ENCODE measurements around the gene NHLRC4.
"Not testable (repeated sequence)": the region's sequence is repeated elsewhere in the genome, so short reads cannot be mapped to it uniquely, and the experiment has no call there.

The NHLRC4 gene

DNA sequence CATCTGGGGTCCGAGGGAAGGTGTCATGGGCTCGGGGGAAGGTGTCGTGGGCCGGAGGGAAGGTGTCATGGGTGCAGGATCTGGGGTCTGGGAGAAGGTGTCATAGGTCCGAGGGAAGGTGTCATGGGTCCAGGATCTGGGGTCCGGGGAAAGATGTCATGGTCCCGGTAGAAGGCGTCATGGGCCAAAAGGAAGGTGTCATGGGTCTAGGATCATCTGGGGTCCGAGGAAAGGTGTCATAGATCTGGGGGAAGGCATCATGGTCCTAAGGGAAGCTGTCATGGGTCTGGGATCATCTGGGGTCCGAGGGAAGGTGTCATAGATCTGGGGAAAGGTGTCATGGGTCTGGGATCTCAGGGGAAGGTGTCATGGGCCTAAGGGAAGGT, 24.0 kb downstream of the NHLRC4 start:
- H3K9me3 Mint-ChIP-seq: no peaks in the 10 kb centered on the region
- H3K27ac Mint-ChIP-seq: peak overlapping the region; percentile 48
- H3K27me3 Mint-ChIP-seq: peaks cover 4% of the 10 kb centered on the region
- peak overlapping the region; percentile 82 for H3K4me3 Mint-ChIP-seq
- ATAC-seq: no peak
- H3K4me1 Mint-ChIP-seq: peaks cover 67% of the 10 kb centered on the region
- H3K36me3 Mint-ChIP-seq: peaks cover 1% of the 10 kb centered on the region

DNA sequence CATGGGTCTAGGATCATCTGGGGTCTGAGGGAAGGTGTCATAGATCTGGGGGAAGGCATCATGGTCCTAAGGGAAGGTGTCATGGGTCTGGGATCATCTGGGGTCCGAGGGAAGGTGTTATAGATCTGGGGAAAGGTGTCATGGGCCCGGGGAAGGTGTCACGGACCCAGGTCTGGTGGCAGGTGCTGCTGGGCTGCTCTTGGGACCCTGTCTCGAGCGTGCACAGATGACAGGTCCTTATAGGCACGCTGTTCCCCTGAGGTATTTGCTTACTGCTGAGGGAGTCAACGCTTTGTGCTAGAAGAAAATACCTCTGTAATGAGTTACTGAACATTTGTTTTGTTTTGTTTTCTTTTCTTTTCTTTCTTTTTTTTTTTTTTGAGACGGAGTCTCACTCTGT, 24.4 kb downstream of the NHLRC4 start:
- peaks cover 5% of the 10 kb centered on the region for H3K36me3 Mint-ChIP-seq
- peaks cover under 1% of the 10 kb centered on the region for H3K27me3 Mint-ChIP-seq
- no peaks in the 10 kb centered on the region for H3K9me3 Mint-ChIP-seq
- peak overlapping the region; percentile 82 for H3K4me3 Mint-ChIP-seq
- H3K4me1 Mint-ChIP-seq: peaks cover 68% of the 10 kb centered on the region
- peak overlapping the region; percentile 48 for H3K27ac Mint-ChIP-seq
- no peak for ATAC-seq

DNA sequence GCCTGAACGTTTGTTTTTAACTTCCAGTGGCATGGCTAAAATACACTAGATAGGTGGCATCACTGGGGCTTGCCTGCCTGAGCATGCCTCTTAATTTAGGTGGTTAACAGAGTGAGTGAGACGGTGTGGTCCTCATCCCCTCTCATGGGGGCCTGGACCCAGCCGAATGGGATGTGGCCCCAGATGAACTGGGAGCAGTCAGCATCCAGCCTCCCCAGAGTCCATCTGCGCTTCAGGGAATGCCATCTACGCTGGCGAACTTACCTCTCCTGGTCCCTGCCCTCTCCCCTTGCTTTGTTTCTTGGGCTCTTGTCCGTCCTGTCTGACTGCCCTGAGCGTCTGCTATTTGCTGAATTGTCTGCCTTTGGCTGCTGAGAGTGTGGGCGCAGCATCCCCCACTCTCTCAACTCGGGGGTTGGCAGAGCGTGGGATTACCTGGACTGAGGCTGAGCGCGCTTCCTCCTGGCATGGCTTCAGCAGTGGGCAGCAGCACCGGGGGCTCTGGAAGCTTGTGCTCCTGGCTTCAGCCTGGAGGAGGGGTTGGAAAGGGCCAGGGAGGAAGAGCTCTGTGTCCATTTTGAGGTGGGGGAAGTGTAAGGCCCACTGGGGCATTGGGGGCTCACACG, 25.2 kb downstream of the NHLRC4 start:
- no peak for ATAC-seq
- H3K36me3 Mint-ChIP-seq: peaks cover 13% of the 10 kb centered on the region
- peaks cover 67% of the 10 kb centered on the region for H3K4me1 Mint-ChIP-seq
- no peaks in the 10 kb centered on the region for H3K9me3 Mint-ChIP-seq
- no peak overlapping the region for H3K27ac Mint-ChIP-seq
- no peaks in the 10 kb centered on the region for H3K27me3 Mint-ChIP-seq
- peak overlapping the region; percentile 82 for H3K4me3 Mint-ChIP-seq

DNA sequence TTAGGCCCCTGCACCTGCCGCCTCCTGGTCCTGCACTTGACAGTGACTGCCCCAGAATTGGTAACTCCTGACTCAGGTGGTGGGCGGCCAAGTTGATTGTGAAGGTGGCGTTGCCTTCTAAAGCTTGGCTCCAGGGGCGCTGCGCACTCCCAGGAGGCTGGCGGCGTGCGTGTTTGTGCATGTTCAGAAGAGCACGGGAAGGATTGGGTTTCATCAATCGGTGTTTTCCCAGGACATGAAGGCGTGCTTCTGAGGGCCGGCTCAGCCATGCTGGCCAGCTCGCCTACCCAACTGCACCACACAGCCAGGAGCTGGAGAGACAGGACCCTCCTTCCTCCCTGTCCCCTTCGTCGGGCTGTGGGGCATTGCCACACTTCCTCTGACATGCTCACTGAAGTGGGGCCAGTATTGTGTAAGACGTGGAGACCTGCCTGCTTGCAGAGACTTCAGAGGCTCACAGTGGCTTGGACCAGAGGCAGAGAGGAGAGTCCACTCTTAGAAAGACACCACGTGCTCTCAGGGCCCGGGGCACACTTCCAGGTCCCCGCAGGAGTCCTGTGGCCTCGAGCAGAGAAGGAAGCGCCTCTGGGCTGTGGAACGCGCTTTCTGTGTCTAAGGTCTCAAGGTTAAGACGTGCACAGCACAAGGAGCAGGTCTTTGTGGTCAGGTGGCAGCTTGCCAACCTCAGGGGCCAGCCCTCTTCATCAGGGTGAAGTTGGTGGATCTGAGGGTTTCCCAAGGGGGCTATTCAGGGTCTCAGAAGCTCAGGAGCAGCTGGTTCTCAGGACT, 25.9 kb downstream of the NHLRC4 start:
- Mint-ChIP-seq H3K27ac (peak overlapping the region; percentile 76), H3K9me3 (no peaks in the 10 kb centered on the region), H3K36me3 (peaks cover 14% of the 10 kb centered on the region), H3K4me3 (no peak overlapping the region), H3K27me3 (no peaks in the 10 kb centered on the region), H3K4me1 (peaks cover 62% of the 10 kb centered on the region)
- ATAC-seq: no peak

- ATAC-seq: no peak
- Mint-ChIP-seq H3K4me1 (peaks cover 58% of the 10 kb centered on the region), H3K9me3 (no peaks in the 10 kb centered on the region), H3K27me3 (no peaks in the 10 kb centered on the region), H3K27ac (peak overlapping the region; percentile 76), H3K4me3 (peak overlapping the region; percentile 45), H3K36me3 (peaks cover 14% of the 10 kb centered on the region)
These were observed 26.6 kb downstream of the NHLRC4 start for GRCh38 chr16:593406-593805.

DNA sequence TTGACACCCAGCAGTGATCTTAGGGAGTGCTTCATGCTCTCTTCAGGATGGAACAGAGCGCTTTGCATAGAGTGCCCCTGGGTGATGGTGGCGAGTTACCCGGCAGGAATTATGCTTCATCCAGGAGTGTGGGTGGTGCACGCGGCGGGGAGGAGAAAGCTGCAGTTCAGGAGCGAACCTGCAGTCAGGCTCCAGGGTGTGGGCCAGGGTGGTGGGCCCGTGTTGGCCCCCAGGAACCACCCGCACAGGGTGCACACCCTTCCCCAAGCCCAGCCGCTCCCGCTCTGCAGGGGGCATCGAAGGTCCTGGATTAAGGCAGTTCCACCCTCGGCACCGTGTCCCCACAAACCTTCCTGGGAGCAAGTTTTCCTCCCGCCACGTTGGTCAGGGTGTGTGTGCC, 27.0 kb downstream of the NHLRC4 start:
- Mint-ChIP-seq H3K36me3 (peaks cover 14% of the 10 kb centered on the region), H3K27me3 (no peaks in the 10 kb centered on the region), H3K27ac (peak overlapping the region; percentile 76), H3K9me3 (no peaks in the 10 kb centered on the region), H3K4me3 (peak overlapping the region; percentile 45), H3K4me1 (peaks cover 55% of the 10 kb centered on the region)
- no peak for ATAC-seq

- Mint-ChIP-seq H3K4me1 (peaks cover 55% of the 10 kb centered on the region), H3K36me3 (peaks cover 14% of the 10 kb centered on the region), H3K27me3 (no peaks in the 10 kb centered on the region), H3K9me3 (no peaks in the 10 kb centered on the region), H3K27ac (no peak overlapping the region), H3K4me3 (no peak overlapping the region)
- no peak for ATAC-seq
These were observed 28.3 kb downstream of the NHLRC4 start for GRCh38 chr16:595094-595528.

DNA sequence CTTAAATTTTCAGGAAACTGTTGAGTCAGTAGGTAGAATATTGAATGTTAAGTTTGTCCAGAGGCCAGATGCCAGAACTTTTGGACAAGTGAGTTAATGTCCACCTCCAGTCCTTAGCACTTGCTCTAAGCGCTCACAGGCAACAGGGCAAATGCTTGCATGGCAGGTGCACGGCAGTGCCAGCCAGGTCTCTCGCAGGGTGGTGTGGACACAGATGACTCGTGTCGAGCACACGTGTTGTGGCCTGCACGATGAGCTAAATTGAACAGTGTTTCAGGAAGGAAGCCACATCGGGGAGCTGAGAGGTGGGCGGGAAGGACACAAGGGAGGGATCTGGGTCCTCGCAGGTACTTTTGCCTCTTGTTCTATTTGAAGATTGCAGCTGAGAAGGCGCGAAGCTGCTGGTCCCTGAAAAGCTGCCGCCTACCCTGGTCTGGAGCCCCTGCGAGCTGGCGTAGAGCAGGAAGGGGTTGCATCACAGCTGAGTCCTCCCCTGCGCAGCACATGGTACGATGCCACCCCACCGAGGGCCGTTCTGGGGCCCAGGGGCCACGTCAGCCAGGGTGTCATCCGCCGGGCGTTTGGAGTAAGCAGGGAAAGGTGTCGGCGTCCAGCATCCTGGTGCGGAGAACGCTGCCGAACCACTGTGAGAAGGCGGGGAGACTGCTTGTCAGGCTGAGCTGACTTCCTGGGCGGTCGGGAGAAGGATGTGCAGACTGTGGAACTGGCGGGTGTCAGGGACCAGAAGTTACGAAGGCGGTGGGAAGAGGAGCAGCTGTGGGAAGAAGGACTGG, 29.3 kb downstream of the NHLRC4 start:
- Mint-ChIP-seq H3K36me3 (peaks cover 14% of the 10 kb centered on the region), H3K27ac (peak overlapping the region; percentile 1), H3K4me1 (peaks cover 47% of the 10 kb centered on the region), H3K27me3 (no peaks in the 10 kb centered on the region), H3K4me3 (no peak overlapping the region), H3K9me3 (no peaks in the 10 kb centered on the region)
- no peak for ATAC-seq

GRCh38 chr16:596736-597060, 29.9 kb downstream of the NHLRC4 start:
- peaks cover 14% of the 10 kb centered on the region for H3K36me3 Mint-ChIP-seq
- peaks cover 42% of the 10 kb centered on the region for H3K4me1 Mint-ChIP-seq
- peak overlapping the region; percentile 1 for H3K27ac Mint-ChIP-seq
- no peaks in the 10 kb centered on the region for H3K27me3 Mint-ChIP-seq
- ATAC-seq: no peak
- no peaks in the 10 kb centered on the region for H3K9me3 Mint-ChIP-seq
- no peak overlapping the region for H3K4me3 Mint-ChIP-seq

DNA sequence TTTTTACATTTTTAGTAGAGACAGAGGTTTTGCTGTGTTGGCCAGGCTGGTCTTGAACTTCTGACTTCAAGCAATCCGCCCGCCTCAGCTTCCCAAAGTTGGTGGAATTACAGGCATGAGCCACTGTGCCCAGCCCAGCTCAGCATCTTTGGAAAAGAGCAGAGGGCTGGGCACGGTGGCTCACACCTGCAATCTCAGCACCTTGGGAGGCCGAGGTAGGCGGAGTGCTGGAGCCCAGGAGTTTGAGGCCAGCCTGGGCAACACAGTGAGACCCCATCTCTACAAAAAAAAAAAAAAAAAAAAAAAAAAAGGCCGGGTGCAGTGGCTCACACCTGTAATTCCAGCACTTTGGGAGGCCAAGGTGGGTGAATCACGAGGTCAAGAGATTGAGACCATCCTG, 30.9 kb downstream of the NHLRC4 start:
- peaks cover 14% of the 10 kb centered on the region for H3K36me3 Mint-ChIP-seq

DNA sequence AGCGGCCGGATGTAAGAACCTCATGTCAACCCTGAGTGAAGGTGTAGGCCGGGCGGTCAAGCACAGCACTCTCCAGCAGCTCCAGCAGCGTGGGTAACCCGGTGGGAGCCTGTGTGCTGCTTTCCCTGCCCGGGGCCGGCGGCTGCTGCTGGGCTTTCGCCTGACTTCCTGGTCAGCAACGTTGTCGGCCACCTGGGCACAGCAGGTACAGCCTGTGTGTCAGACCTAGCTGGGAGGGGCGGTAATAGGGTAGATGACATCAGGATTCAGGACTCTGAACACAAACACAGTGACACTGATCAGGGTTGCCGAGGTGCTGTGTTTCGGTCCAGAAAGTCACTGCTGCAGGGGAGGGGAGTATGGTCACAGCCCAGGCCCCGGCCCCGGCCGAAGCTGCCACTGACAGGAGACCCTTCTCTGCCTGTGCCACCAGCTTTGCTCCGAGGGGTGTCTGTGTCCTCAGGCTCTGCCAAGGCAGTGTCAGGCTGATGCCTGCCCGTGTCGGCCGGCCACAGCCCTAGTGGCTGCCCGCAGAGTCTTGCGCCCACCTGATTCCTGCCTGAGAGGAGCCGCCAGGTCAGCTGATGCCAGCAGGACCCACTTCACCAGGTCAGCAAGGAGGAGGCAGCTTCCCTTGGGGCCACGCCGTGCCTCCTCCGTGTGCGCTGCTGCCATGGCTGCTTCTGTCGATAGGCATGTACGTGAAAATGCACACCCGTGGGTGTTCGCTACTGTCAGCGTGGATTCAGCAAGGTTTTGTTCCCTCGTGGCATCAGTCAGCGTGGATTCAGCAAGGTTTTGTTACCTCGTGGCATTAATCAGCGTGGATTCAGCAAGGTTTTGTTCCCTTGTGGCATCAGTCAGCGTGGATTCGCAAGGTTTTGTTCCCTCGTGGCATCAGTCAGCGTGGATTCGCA, 32.3 kb downstream of the NHLRC4 start:
- no peak for ATAC-seq
- H3K4me1 Mint-ChIP-seq: peaks cover 34% of the 10 kb centered on the region
- H3K9me3 Mint-ChIP-seq: no peaks in the 10 kb centered on the region
- no peak overlapping the region for H3K27ac Mint-ChIP-seq
- H3K4me3 Mint-ChIP-seq: no peak overlapping the region
- no peaks in the 10 kb centered on the region for H3K27me3 Mint-ChIP-seq
- peaks cover 20% of the 10 kb centered on the region for H3K36me3 Mint-ChIP-seq

More for the DNA sequence above, 30.9 kb downstream of the NHLRC4 start:
- H3K27ac Mint-ChIP-seq, H3K27me3 Mint-ChIP-seq, ATAC-seq, H3K9me3 Mint-ChIP-seq, H3K4me3 Mint-ChIP-seq: not testable (repeated sequence)
- peaks cover 35% of the 10 kb centered on the region for H3K4me1 Mint-ChIP-seq

GRCh38 chr16:600781-601180, 34.0 kb downstream of the NHLRC4 start:
- H3K36me3 Mint-ChIP-seq: peaks cover 25% of the 10 kb centered on the region
- no peak overlapping the region for H3K4me3 Mint-ChIP-seq
- H3K4me1 Mint-ChIP-seq: peaks cover 21% of the 10 kb centered on the region
- no peak overlapping the region for H3K27ac Mint-ChIP-seq
- peaks cover 3% of the 10 kb centered on the region for H3K9me3 Mint-ChIP-seq
- no peaks in the 10 kb centered on the region for H3K27me3 Mint-ChIP-seq
- no peak for ATAC-seq

DNA sequence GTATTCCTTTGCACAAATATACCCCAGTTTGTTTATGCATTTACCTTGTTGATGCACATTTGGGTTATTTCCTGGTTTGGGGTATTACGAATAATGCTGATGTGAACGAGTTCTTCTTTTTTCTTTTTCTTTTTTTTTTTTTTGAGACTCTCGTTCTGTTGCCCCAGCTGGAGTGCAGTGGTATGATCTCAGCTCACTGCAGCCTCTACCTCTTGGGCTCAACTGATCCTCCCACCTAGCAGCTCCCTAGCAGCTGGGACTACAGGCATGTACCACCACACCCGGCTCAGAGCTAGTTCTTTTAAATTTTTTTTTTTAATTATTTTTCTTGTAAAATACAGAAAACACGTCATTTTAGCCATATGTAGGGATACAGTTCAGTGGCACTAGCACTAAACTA, 37.1 kb downstream of the NHLRC4 start:
- H3K9me3 Mint-ChIP-seq: peaks cover 3% of the 10 kb centered on the region
- peaks cover 19% of the 10 kb centered on the region for H3K4me1 Mint-ChIP-seq
- no peaks in the 10 kb centered on the region for H3K27me3 Mint-ChIP-seq
- H3K36me3 Mint-ChIP-seq: peaks cover 12% of the 10 kb centered on the region
- no peak for ATAC-seq
- H3K4me3 Mint-ChIP-seq: no peak overlapping the region
- no peak overlapping the region for H3K27ac Mint-ChIP-seq

GRCh38 chr16:606656-607307, 40.0 kb downstream of the NHLRC4 start:
- H3K27ac Mint-ChIP-seq: no peak overlapping the region
- H3K4me1 Mint-ChIP-seq: peaks cover 40% of the 10 kb centered on the region
- no peak overlapping the region for H3K4me3 Mint-ChIP-seq
- peaks cover 12% of the 10 kb centered on the region for H3K36me3 Mint-ChIP-seq
- no peak for ATAC-seq
- H3K27me3 Mint-ChIP-seq: no peaks in the 10 kb centered on the region
- H3K9me3 Mint-ChIP-seq: peaks cover 3% of the 10 kb centered on the region

Measured in stimulated activated memory B cell treated with anti-CD40 and anti-IgM and Interleukin-4, amounts not matched to agents 10 μg/mL and 1 μg/mL and 100 μg/mL, for 72 hours (primary cell).